ENCODE measurements around the gene GLYATL3.
"Not testable (repeated sequence)": the region's sequence is repeated elsewhere in the genome, so short reads cannot be mapped to it uniquely, and the experiment has no call there.

GLYATL3 gene

DNA sequence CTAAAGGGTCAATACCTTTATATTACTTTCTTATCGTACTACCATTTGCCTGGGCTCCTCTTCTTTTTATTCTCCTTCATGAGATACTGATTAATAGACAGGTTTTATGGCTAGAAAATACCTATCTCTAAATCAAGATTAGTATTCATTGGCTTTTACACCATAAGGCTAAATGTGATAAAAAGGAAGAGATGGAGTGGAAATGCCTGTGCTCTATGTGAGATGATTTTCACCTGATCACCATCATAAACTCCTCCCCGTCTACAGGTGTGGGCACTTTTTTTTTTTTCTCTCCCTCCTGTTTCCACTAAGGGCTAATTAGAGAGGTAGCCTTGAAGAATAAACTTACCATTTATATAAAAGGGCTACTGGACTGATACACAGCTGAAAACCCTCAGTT lies at the start of gene GLYATL3:
Gene GLYATL3 (plus strand): TSS at position 301 of the 400 bp plus-strand sequence. CDS start 12,068 bp downstream, outside the sequence.
- DNase-seq (ENCODE audit: low read depth, low spot score) = no peak
- H3K27ac ChIP-seq = no peak within 1 kb of the TSS

DNA sequence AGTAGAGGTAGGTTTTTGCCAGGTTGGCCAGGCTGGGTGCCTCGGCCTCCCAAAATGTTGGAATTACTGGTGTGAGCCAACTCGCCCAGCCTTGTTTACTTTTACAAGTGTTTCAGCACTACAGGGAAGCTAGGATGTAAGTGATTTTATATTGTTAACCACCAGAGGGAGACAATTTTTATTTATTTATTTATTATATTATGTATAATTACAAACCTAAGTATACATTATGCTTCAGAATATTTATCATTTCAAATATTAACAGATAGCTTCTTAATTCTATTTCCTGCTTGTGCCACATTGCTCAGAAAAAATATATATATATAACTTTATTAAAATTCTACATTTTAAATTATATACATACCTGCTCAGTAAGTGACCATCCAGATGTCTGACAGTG lies 46.5 kb upstream of the GLYATL3 start:
- DNase-seq (ENCODE audit: low read depth, low spot score) = no peak

DNA sequence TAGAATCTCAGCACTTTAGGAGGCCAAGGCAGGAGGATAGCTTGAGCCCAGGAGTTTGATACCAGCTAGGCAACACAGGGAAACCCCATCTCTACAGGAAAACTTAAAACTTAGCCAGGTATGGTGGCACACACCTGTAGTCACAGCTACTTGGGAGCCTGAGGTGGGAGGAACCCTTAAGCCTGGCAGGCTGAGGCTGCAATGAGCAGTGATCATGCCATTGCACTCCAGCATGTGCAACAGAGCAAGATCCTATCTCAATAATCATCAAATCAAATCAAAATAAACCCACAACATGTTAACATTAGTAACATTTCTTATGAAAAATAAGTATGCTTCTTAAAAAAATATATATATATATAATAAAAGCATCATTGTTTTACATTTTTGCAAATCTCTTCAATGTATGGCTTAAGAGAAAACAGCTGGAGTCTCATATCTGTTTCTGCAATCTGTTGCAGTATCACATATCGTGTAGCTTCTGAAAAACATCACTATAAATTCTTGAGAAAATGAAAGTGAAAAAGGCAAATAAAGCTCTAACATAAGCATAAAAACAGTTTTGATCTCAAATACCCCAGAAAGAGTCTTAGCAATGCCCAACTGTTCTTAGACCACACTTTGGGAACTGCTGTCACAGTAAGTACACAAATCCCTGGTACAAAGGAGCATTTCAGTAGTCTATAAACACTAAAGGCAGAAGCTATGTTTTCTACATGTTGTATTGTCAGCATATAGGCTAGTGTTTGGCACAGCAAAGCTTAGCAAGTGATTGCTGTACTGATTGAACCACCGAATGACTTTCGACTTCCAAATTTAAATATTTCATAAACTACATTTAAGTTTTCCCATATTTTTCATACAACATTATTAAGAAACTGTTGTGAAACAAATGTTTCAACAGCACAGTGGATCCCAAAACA lies 44.7 kb upstream of the GLYATL3 start:
- no peak for DNase-seq (ENCODE audit: low read depth, low spot score)
- H3K27ac ChIP-seq = no peak overlapping the region

More for the DNA sequence above, 46.5 kb upstream of the GLYATL3 start:
- H3K27ac ChIP-seq = no peak overlapping the region

DNA sequence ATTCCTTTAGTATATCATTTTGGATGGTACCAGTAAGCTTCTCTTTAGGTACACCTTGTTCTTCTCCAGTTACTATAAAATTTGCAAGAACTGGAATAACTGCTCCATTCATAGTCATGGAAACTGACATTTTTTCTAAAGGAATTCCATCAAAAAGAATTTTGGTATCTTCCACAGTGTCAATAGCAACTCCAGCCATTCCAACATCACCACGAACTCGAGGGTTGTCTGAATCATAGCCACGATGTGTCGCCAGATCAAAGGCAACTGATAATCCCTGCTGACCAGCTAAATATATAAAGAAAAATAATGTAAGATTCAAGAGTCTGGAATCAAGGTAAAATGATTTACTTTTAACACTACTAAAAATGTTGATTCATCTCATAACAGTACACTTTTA lies 42.0 kb upstream of the GLYATL3 start:
- DNase-seq (ENCODE audit: low read depth, low spot score) = no peak
- H3K27ac ChIP-seq = no peak overlapping the region

DNA sequence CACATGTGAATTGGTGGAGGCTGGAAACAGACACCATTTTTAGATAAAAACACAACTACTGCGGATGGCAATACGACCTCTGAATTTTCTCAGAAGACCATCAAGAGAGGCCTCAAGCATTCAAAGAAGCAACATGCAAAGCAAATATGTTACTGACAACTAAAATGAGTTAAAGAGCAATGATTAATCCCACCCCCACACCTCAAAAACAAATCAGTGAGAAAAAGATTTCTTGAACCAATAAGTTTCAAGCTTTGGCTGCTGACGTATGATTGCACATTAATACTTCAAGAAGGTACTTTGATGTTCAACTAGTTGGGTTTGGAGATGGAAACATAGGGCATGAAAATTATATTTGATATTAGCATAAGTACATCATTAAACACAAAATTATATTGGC lies 37.7 kb upstream of the GLYATL3 start:
- no peak overlapping the region for H3K27ac ChIP-seq
- no peak for DNase-seq (ENCODE audit: low read depth, low spot score)

DNA sequence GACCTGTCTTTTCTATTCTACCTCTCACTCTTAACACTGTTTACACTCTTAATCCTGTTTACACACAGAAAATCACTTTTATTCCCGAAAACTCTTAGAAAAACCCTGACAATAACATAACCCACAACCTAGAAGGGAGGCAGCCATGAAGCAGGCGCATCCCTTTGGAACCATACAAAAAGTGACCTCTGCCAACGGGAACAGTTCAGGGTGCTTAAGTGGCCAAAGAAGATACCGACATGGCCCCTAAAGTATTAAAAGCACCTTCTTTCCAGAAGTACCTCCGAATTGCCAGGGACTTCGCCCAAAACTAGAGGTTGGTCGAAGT lies 37.2 kb upstream of the GLYATL3 start:
- DNase-seq (ENCODE audit: low read depth, low spot score) = no peak
- peak overlapping the region; percentile 60 for H3K27ac ChIP-seq

DNA sequence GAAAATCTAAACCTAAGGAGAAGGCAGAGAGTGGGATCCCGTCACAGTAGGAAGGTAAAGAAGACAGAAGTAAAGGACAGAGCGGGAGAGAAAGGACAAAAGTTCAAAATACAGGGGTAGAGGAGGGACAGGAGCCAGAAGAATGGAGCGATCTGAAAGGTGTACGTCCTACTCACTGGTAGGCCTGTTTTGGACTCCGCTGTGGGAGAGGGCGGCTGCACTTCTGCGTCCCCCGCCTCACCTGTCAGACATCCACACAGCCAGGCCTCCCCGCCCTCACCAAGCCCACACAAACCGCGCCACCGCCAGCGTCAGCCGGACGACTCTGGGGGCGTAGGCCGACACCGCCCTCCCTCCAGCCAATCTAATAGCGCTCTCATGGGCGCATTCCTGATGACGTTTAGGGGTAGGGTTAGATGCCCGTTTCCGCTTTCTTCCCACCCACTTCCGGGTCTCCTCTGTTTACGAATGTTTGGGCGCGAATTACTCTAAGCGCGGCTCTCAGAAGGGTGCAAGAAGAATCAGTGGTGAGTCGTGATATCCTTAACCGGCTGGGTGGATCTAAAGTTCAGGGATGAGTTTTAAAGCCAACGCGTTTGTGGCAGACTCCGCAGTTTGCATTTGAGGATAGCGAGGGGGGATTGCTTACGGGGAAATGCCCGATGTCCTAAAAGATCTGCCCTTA lies 36.7 kb upstream of the GLYATL3 start, which contains the start of the genes CENPQ and MMUT:
Gene CENPQ (plus strand): TSS at position 444 of the 685 bp plus-strand sequence. CDS start 6,807 bp downstream, outside the sequence.
Gene MMUT (minus strand): TSS at position 327 of the 685 bp plus-strand sequence. CDS start 3,787 bp downstream, outside the sequence.
- peak; percentile 71 for DNase-seq (ENCODE audit: low read depth, low spot score)
- H3K27ac ChIP-seq = peak within 1 kb of the TSS; percentile 60

DNA sequence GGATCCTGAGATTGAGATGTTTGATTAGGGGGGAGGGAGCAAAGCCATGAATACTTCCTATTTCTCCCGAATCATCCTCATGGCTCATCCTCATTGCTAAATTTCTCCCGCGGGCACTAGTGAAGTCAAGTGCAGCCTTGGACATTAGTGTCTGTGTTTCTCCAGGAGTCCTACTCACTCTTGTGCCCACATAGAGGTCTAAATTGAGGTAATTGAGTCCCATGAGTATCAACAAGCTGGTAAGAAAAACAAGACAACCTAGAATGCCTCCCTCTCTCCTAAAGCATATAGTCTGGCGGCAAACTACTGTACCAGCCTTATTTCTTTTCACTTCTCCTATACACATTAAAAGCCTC lies 36.1 kb upstream of the GLYATL3 start:
- H3K27ac ChIP-seq = peak overlapping the region; percentile 60
- DNase-seq (ENCODE audit: low read depth, low spot score) = no peak

DNA sequence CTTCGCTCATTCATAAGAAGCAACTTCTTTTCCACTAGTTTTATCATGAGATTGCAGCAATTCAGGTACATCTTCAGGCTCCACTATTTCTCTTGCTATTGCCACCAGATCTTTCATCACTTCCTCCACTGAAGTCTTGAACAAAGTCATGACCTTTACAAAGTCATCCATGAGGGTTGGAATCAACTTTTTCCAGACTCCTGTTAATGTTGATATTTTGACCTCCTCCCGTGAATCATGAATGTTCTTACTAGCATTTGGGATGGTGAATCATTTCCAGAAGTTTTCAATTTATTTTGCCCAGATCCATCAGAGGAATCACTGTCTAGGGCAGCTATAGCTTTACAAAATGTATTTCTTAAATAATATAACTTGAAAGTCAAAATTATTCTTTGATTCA lies 35.0 kb upstream of the GLYATL3 start:
- DNase-seq (ENCODE audit: low read depth, low spot score) = no peak
- H3K27ac ChIP-seq = no peak overlapping the region

DNA sequence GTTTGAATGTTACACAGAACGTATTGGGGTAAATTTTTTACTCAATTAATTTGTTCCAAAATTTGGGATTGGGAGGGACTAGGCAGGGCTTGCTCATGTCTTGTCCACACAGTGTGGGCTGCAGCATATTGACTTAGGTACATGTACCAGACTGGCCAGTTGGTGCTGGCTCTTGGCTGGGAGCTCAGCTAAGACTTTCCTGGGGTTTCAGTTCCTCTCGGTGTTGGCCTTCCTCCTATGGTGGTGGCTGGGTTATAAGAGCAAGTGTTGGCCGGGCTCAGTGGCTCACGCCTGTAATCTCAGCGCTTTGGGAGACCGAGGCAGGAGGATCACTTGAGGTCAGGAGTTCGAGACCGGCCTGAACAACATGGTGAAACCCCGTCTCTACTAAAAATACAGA lies 31.7 kb upstream of the GLYATL3 start:
- no peak for DNase-seq (ENCODE audit: low read depth, low spot score)
- H3K27ac ChIP-seq = no peak overlapping the region

DNA sequence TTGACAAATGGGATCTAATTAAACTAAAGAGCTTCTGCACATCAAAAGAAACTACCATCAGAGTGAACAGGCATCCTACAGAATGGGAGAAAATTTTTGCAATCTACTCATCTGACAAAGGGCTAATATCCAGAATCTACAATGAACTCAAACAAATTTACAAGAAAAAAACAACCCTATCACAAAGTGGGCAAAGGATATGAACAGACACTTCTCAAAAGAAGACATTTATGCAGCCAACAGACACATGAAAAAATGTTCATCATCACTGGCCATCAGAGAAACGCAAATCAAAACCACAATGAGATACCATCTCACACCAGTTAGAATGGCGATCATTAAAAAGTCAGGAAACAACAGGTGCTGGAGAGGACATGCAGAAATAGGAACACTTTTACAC lies 23.2 kb upstream of the GLYATL3 start:
- not testable (repeated sequence) for H3K27ac ChIP-seq; DNase-seq (ENCODE audit: low read depth, low spot score)

DNA sequence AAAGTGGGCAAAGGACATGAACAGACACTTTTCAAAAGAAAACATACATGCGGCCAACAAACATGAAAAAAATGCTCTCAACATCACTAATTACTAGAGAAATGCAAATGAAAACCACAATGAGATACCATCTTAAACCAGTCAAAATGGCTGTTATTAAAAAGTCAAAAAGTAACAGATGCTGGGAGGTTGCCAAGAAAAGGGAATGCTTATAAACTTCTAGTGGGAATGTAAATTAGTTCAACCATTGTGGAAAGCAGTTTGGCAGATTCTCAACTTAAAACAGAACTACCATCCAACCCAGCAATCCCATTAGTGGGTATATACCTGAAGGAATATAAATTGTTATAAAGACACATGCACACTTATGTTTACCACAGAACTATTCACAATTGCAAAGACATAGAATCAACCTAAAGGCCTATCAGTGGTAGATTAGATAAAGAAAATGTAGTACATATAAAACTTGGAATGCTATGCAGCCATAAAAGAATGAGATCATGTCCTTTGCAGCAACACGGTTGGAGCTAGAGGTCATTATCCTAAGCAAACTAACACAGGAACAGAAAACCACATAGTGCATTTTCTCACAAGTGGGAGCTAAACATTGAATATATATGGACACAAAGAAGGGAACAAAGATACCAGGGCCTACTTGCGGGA lies 20.3 kb upstream of the GLYATL3 start:
- H3K27ac ChIP-seq = no peak overlapping the region
- DNase-seq (ENCODE audit: low read depth, low spot score) = no peak

DNA sequence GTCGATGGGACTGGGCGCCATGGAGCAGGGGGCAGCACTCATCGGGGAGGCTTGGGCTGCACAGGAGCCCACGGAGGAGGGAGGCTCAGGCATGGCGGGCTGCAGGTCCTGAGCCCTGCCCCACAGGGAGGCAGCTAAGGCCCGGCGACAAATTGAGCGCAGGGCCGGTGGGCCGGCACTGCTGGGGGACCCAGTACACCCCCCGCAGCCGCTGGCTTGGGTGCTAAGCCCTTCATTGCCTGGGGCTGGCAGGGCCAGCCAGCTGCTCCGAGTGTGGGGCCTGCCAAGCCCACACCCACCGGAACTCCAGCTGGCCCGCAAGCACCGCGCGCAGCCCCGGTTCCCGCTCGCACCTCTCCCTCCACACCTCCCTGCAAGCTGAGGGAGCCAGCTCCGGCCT lies 17.9 kb upstream of the GLYATL3 start:
- not testable (repeated sequence) for H3K27ac ChIP-seq; DNase-seq (ENCODE audit: low read depth, low spot score)

DNA sequence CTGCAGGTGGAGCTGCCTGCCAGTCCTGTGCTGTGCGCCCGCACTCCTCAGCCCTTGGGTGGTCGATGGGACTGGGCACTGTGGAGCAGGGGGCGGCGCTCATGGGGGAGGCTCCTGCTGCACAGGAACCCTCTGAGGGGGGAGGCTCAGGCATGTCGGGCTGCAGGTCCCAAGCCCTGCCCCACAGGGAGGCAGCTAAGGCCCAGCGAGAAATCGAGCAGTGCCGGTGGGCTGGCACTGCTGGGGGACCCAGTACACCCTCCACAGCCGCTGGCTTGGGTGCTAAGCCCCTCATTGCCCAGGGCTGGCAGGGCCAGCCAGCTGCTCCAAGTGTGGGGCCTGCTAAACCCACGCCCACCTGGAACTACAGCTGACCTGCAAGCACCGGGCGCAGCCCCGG lies 16.3 kb upstream of the GLYATL3 start:
- DNase-seq (ENCODE audit: low read depth, low spot score); H3K27ac ChIP-seq: not testable (repeated sequence)

DNA sequence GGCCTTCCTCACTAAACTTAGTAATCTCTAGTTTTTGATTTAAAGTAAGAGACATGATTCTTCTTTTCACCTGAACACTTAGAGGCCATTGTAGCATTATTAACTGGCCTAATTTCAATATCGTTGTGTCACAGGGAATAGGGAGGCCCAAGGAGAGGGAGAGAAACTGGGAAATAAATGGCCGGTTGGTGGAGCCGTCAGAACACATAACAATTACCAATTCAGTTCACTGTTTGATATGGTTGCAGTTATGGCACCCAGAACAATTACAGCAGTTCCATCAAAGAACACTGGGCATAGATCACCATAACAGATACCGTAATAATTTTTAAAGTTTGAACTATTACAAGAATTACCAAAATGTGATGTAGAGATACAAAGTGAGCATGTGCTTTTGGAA lies 9.1 kb upstream of the GLYATL3 start:
- no peak overlapping the region for H3K27ac ChIP-seq
- no peak for DNase-seq (ENCODE audit: low read depth, low spot score)

DNA sequence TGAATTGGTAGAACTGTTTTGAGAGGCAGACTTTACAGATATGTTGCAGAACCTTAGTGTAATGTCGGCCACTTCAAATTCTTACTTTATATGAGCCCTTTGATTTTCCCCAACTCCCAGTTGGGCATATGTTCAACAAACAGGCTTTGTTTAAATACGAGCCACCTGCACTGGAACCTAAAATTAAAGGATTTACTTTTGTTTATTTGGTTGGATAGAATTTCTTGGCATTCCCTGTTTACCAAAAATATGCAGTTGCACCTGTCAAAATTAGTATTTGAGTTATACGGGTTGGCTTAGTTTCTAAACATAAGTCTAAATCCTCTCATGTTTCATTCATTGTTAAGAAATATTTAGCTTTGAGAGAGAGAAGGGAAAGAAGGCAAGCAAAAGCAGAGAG lies 2.4 kb upstream of the GLYATL3 start:
- no peak overlapping the region for H3K27ac ChIP-seq
- DNase-seq (ENCODE audit: low read depth, low spot score) = no peak

DNA sequence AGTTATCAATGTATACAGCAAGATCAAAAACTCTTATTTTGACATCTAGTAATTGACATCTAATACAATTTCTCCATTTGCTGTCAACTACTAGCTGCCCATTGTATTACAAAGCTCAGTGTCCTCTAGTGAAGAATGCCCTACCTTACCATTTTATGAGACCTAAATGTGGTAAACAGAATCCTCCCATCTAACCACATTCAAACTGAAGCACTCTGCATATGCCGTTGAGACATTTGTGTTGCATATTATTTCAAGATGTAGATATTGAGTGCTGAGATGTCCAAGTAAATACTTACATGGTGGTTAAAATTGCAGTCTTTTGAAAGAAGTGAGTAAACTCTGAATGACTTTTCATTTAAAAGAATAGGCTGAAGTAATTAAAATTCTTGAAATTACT lies 597 bp upstream of the GLYATL3 start:
- H3K27ac ChIP-seq = no peak overlapping the region
- no peak for DNase-seq (ENCODE audit: low read depth, low spot score)

DNA sequence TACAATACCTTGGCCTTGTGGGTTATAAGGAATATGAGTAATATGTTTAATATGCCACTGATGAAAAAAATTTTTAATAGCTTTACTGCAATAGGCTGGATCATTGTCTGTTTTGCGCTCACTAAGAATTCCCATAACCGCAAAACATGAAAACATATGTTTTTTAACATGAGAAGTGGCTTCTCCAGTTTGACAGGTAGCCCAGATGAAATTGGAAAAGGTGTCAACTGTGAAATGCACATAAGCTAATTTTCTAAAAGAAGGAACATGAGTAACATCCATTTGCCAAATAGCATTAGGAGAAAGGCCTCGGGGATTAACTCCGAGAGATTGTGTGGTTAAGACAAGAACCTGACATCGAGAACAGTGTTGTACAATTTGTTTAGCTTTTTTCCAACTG lies 4.9 kb downstream of the GLYATL3 start:
- DNase-seq (ENCODE audit: low read depth, low spot score) = no peak
- H3K27ac ChIP-seq = no peak overlapping the region

DNA sequence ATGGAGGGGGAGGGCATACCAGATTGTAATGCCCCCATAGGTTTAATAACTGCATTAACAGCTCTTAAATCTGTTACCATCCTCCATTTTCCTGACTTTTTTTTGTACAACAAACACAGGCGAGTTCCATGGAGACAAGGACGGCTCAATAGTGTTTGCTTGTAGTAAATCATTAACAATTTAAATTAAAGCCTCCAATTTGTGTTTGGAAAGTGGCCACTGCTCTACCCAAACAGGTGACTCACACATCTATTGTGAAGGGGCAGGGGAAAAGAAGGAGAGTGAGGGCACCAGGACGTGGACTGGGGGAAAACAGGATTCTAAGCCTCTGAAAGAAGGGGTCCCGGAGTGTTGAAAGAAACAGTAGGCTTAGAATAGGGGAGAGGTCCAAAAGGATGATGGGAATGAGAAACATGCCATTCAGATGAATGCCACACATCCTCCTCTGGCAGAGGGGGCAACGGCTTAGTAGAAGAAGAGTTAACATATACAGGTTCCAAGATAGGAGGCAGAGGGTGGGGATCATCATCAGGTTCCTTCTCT lies 6.9 kb downstream of the GLYATL3 start:
- no peak overlapping the region for H3K27ac ChIP-seq
- DNase-seq (ENCODE audit: low read depth, low spot score) = no peak

DNA sequence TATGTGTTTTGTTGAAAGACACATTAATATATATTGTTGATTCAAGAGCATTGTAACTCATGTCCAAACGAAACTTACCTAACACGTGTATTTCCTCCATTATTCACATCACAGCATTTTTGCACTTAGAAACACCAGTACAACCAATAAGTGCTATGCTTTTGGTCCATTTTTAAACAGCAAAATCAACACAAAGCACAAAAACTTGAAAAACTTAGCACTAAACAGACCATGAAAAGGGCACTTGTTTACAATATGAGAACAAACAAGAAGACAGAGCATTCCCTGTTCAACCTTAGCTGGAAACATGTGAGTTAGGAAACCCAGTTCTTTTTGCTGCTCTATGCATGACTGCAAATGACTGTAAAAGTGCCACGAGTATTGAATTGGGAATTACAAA lies 9.6 kb downstream of the GLYATL3 start:
- no peak overlapping the region for H3K27ac ChIP-seq
- no peak for DNase-seq (ENCODE audit: low read depth, low spot score)

Data from epithelial cell of prostate (primary cell).